Fibroblast of pulmonary artery (primary cell): ENCODE measurements around the gene FBLN7.
"Not testable (repeated sequence)": the region's sequence is repeated elsewhere in the genome, so short reads cannot be mapped to it uniquely, and the experiment has no call there.

Experiments used
- DNase-seq: peaks from one replicate; pipeline ENCODE4 v3.0.0-alpha.2; 2010; ENCODE audit warnings: low read depth
- H3K4me3 ChIP-seq: replicated peaks from 2 replicates; pipeline ENCODE4 v1.5.1; 2011; ENCODE audit warnings: low read depth, mild to moderate bottlenecking, control low read depth, low read length, moderate library complexity
- CTCF ChIP-seq: IDR thresholded peaks from 2 replicates; pipeline ENCODE4 v1.5.1; 2011; ENCODE audit warnings: mild to moderate bottlenecking, control low read depth, low read length, inconsistent platforms; ENCODE audit errors: missing control alignments

The FBLN7 gene

GRCh38 chr2:112201696-112202430 is 63.7 kb downstream of the FBLN7 start:
- no peak for TF ChIP-seq CTCF
- no peak overlapping the region for H3K4me3 ChIP-seq
- no peak for DNase-seq

GRCh38 chr2:112204411-112204810 is 66.2 kb downstream of the FBLN7 start:
- H3K4me3 ChIP-seq = no peak overlapping the region
- peak; percentile 36 for DNase-seq
- no peak for TF ChIP-seq CTCF

GRCh38 chr2:112207905-112208304 is 69.7 kb downstream of the FBLN7 start:
- not testable (repeated sequence) for H3K4me3 ChIP-seq, DNase-seq

GRCh38 chr2:112216167-112216566 is 78.0 kb downstream of the FBLN7 start:
- peak; percentile 55 for DNase-seq
- no peak overlapping the region for H3K4me3 ChIP-seq
- TF ChIP-seq CTCF = peak; percentile 54

- no peak overlapping the region for H3K4me3 ChIP-seq
- DNase-seq = no peak
- no peak for TF ChIP-seq CTCF
These were observed 79.7 kb downstream of the FBLN7 start for GRCh38 chr2:112217854-112218253.

GRCh38 chr2:112220186-112220585 is 82.0 kb downstream of the FBLN7 start:
- no peak for DNase-seq
- no peak overlapping the region for H3K4me3 ChIP-seq
- no peak for TF ChIP-seq CTCF

- no peak overlapping the region for H3K4me3 ChIP-seq
- TF ChIP-seq CTCF = no peak
- no peak for DNase-seq
These were observed 82.6 kb downstream of the FBLN7 start for GRCh38 chr2:112220831-112221230.
